HG03280 (cell line): ENCODE data around the gene PPP6R3.

Experiments
- ATAC-seq: cut with Tn5 transposase; IDR thresholded peaks from one replicate; pipeline ENCODE4 v1.9.1; 2021; ENCODE audit warnings: mild to moderate bottlenecking, moderate library complexity; ENCODE audit not compliant: unreplicated experiment

The PPP6R3 gene

GRCh38 chr11:68481579-68482240 lies 21.2 kb downstream of the PPP6R3 start:
- ATAC-seq = no peak

- no peak for ATAC-seq
These were observed 28.1 kb downstream of the PPP6R3 start for GRCh38 chr11:68488623-68489022.

GRCh38 chr11:68495220-68495729 lies 34.7 kb downstream of the PPP6R3 start:
- no peak for ATAC-seq

GRCh38 chr11:68495872-68496271 lies 35.3 kb downstream of the PPP6R3 start:
- ATAC-seq = no peak

- ATAC-seq = no peak
These were observed 37.2 kb downstream of the PPP6R3 start for GRCh38 chr11:68497761-68498160.

- no peak for ATAC-seq
These were observed 37.8 kb downstream of the PPP6R3 start for GRCh38 chr11:68498321-68498720.

GRCh38 chr11:68498903-68499883 lies 38.6 kb downstream of the PPP6R3 start:
- ATAC-seq = no peak

- no peak for ATAC-seq
These were observed 39.7 kb downstream of the PPP6R3 start for GRCh38 chr11:68500206-68500605.

GRCh38 chr11:68501813-68502212 lies 41.3 kb downstream of the PPP6R3 start:
- no peak for ATAC-seq

- ATAC-seq = no peak
These were observed 42.7 kb downstream of the PPP6R3 start for GRCh38 chr11:68503251-68503687.

GRCh38 chr11:68503792-68504191 lies 43.2 kb downstream of the PPP6R3 start:
- ATAC-seq = no peak

GRCh38 chr11:68504432-68505066 lies 44.0 kb downstream of the PPP6R3 start:
- no peak for ATAC-seq

GRCh38 chr11:68505596-68505995 lies 45.0 kb downstream of the PPP6R3 start:
- no peak for ATAC-seq

- ATAC-seq = no peak
These were observed 46.4 kb downstream of the PPP6R3 start for GRCh38 chr11:68506908-68507307.

- ATAC-seq = no peak
These were observed 47.9 kb downstream of the PPP6R3 start for GRCh38 chr11:68508425-68508824.

GRCh38 chr11:68509066-68509465 lies 48.5 kb downstream of the PPP6R3 start:
- ATAC-seq = no peak

GRCh38 chr11:68513930-68514487 lies 53.5 kb downstream of the PPP6R3 start:
- no peak for ATAC-seq

GRCh38 chr11:68517121-68517741 lies 56.7 kb downstream of the PPP6R3 start:
- no peak for ATAC-seq

- ATAC-seq = no peak
These were observed 57.6 kb downstream of the PPP6R3 start for GRCh38 chr11:68518191-68518590.

- no peak for ATAC-seq
These were observed 61.6 kb downstream of the PPP6R3 start for GRCh38 chr11:68521969-68522652.
